Colonic mucosa (tissue), 4 donors: ENCODE data around the gene FMO1. TPM values are rescaled to one million over a fixed set of nuclear protein-coding genes. Genes with fewer than 3 reads are reported as not detected.

Experiments used
- DNase-seq: peaks from one replicate; pipeline ENCODE4 v3.0.0-alpha.2; 2020
- H3K27ac ChIP-seq: fragments of 200-600 bp; one replicate; pipeline ENCODE4 v1.8.0; 2021
- H3K27me3 ChIP-seq: fragments of 200-600 bp; one replicate; pipeline ENCODE4 v1.8.0; 2021
- H3K36me3 ChIP-seq: fragments of 200-600 bp; one replicate; pipeline ENCODE4 v1.8.0; 2021
- H3K4me1 ChIP-seq: fragments of 200-600 bp; one replicate; pipeline ENCODE4 v1.8.0; 2021; ENCODE audit warnings: mild to moderate bottlenecking
- H3K4me3 ChIP-seq: fragments of 200-600 bp; one replicate; pipeline ENCODE4 v1.8.0; 2021
- H3K9ac ChIP-seq, 2 donors: one replicate each; pipeline ENCODE4 v1.7.0; 2013; ENCODE audit warnings: control low read depth in 2 of 2, low read depth in 2 of 2, low read length in 2 of 2
- H3K9me3 ChIP-seq: fragments of 200-600 bp; one replicate; pipeline ENCODE4 v1.8.0; 2021
- CTCF ChIP-seq: fragments of 200-600 bp; IDR thresholded peaks from one replicate; pipeline ENCODE4 v1.8.0; 2022; ENCODE audit warnings: antibody characterized with exemption, mild to moderate bottlenecking
- intact Hi-C: fragments of 100-400 bp; cut with DNase I; formaldehyde crosslinking; loops from one replicate; pipeline ENCODE4 v1.14.1; 2022
- total RNA-seq, 2 donors: library from RNA; stranded (reverse); fragmentation: NEBNext Ultra II Directional in 1 of 2; extraction: Animal tissue kit (Norgen Biotek cat#: 25700) in 1 of 2; gene quantifications; one replicate each; pipeline ENCODE4 v1.2.1, GENCODE V29; 2021
- donor health status: healthy.
- donor health status: DM: no; HTN: no; CAD: no.
- donor health status: DM: no; HTN: no; CAD: no.

The FMO1 gene
- total RNA-seq, 2 donors from 2014 or later: not detected

DNA sequence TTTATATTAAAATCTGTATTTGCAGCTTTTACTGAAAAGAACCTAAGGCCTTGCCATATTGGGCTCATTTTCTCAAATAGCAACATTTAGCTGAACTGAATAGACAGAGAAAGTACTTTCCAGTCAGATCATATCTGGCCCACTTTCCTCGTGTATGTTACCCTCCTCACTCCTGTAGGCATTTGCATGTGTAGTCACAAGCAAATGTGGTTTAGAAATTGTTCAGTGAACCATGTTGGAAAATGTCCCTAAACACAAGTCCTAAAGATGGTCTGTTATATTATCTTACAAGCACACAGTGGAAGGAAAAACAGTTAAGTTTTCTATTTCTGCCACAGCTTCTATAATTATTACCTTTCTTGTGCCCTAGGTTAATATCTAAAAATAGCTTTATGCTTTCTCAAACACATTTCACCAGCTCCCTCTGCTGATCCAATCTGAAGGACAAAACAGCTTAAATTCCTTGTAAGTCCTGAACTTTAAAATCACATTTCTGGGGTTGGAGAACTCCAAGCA lies 65.1 kb downstream of the FMO1 start:
- Histone ChIP-seq H3K9me3 (no peaks in the 10 kb centered on the region), H3K27ac (no peak overlapping the region), H3K4me1 (no peaks in the 10 kb centered on the region), H3K9ac (no peak overlapping the region), H3K4me3 (no peak overlapping the region), H3K27me3 (no peaks in the 10 kb centered on the region), H3K36me3 (no peaks in the 10 kb centered on the region)
- intact Hi-C loops: loop anchor here (5.0 to 10.0 kb wide), 3 partner anchors 66 to 349 kb away; partner anchors contain the start of gene FMO1
- DNase-seq: no peak
- no peak for TF ChIP-seq CTCF

- Histone ChIP-seq H3K36me3 (no peaks in the 10 kb centered on the region), H3K27me3 (no peaks in the 10 kb centered on the region), H3K9ac (no peak within 1 kb of the TSS), H3K9me3 (no peaks in the 10 kb centered on the region), H3K4me1 (no peaks in the 10 kb centered on the region), H3K4me3 (peak within 1 kb of the TSS; percentile 21), H3K27ac (peak within 1 kb of the TSS; percentile 30)
- peak; percentile 96 for DNase-seq
- TF ChIP-seq CTCF: peak; percentile 80
- intact Hi-C loops: loop anchor here (5.0 to 10.0 kb wide), 3 partner anchors 67 to 349 kb away; partner anchors contain the start of gene FMO1
These were observed 65.6 kb downstream of the FMO1 start, which contains the start of gene FMO4 for GRCh38 chr1:171313835-171314320. TSS of gene FMO4 (plus strand) at chr1:171314183. CDS start at chr1:171319826, 5,643 bp downstream.

DNA sequence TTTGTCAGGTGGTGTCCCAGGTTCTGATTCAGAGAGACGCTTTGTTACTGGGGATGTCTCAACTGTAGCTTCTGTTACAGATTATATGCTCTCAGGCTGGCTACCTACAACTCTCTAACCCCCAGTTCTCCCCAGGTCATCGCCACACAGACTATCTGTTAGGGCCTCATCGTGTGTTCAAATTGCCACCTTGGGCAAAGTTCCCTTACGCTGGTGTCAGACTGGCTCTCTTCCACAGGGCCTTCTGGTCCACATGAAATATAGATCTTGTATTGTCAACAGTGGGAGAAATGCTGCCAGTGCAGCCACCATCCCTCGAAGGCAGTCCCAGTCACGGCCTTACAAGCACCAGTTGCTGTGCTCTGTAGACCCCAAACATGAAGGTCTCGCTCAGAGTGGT lies 81.0 kb downstream of the FMO1 start:
- H3K4me3 ChIP-seq: no peak overlapping the region
- intact Hi-C loops: no loop called here
- H3K9me3 ChIP-seq: no peaks in the 10 kb centered on the region
- no peak for TF ChIP-seq CTCF
- H3K36me3 ChIP-seq: no peaks in the 10 kb centered on the region
- no peaks in the 10 kb centered on the region for H3K4me1 ChIP-seq
- no peak for DNase-seq
- no peaks in the 10 kb centered on the region for H3K27me3 ChIP-seq
- H3K9ac ChIP-seq: no peak overlapping the region
- H3K27ac ChIP-seq: no peak overlapping the region

DNA sequence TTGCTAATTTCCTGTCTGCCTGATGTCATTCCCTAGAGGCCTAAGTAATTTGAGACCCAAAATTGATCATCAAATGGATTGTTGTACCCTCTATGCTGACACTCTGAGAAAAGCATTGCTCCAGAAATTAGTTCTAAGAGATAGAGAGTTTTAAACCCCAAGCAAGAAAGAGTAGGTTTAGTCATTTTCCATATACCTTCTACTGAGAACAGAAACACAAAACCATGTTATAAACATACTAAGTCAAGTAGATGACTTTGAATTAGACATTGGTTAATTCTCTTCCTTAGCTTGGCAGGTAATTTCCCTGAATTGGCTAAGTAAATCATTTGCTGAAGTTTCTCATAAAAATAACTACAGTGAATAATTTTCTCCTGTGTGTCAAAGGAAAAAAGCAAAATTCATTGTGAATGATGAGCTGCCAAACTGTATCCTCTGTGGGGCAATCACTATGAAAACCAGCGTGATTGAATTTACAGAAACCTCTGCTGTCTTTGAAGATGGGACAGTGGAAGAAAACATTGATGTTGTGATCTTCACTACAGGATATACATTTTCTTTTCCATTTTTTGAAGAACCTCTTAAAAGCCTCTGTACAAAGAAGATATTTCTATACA lies 85.8 kb downstream of the FMO1 start:
- Histone ChIP-seq H3K27me3 (no peaks in the 10 kb centered on the region), H3K36me3 (no peaks in the 10 kb centered on the region), H3K4me3 (no peak overlapping the region), H3K27ac (no peak overlapping the region), H3K9ac (no peak overlapping the region), H3K9me3 (no peaks in the 10 kb centered on the region), H3K4me1 (no peaks in the 10 kb centered on the region)
- intact Hi-C loops: no loop called here
- TF ChIP-seq CTCF: no peak
- no peak for DNase-seq

Other genes starting within 250 kb of the FMO1 start
- gene FMO3, start 157.6 kb upstream of the FMO1 start, total RNA-seq: under 1 TPM; 0.19 to 0.42 TPM
- gene FMO2, start 63.2 kb upstream of the FMO1 start, total RNA-seq: 1 to 10 TPM; 1.1 to 1.3 TPM
- gene FMO4, start 65.7 kb downstream of the FMO1 start, total RNA-seq: 1 to 10 TPM; 2.2 to 5.7 TPM
- 100 to 1,000 TPM; 136 to 142 TPM for gene PRRC2C, start 237.0 kb downstream of the FMO1 start, total RNA-seq